Measurements from ENCODE around the gene RGL1. TPM values are rescaled to one million over a fixed set of nuclear protein-coding genes. Genes with fewer than 3 reads are reported as not detected.
"Not testable (repeated sequence)": the region's sequence is repeated elsewhere in the genome, so short reads cannot be mapped to it uniquely, and the experiment has no call there.

RGL1 gene
- 10 to 100 TPM; 47.4 to 59.6 (median 52.7) TPM for polyA plus RNA-seq (ENCODE audit: insufficient read length in 4 of 4)

DNA sequence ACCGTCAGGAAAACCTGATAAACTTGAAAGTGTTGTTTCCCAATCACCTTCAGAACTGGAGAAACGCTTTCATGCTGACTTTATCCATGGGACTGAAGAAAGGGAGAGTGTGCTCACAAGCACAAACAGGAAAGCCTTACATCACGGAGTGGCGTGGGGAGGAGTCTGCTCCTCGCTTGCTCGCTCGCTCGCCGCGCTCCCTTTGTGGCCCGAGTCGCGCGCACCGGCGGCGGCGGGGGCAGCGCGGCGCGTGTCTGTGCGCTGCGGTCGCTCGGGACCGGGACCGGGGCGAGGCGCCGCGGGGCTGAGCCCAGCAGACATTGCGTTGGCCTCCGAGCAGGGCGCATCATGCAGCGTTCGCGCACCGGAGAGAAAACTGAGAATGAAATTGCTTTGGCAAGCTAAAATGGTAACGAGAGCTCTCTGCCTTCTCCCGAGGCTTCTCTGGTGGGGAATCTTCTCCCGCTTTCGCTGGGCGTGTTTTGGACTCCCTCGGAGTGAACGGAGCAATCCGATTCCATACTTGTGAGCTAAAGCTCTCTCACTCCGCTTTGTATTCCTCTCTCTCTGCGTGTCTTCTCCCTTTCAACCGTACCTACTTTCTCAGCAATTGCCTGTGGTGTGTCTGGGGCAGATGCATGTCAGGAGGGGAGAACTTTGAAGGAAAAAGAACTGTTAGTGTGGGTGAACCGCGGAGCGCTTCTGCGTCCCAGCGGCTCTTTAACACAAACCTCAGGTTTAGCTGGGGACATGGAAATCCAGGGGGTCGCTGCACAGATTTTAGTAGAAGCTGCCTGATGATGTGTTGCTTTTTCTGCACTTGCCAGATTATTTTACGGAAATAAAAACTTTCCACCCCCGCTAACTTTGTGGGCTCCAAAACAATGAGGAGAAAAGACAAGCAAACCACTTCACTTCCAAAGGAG lies at the start of gene RGL1:
TSS of gene RGL1 (plus strand) at position 205 of the 926 bp plus-strand sequence. CDS start at position 383, 178 bp downstream.
- DNase-seq (ENCODE audit: low read depth in 4 of 4, low spot score in 3 of 4), result peak; percentile 68 to 80 (median 74)

DNA sequence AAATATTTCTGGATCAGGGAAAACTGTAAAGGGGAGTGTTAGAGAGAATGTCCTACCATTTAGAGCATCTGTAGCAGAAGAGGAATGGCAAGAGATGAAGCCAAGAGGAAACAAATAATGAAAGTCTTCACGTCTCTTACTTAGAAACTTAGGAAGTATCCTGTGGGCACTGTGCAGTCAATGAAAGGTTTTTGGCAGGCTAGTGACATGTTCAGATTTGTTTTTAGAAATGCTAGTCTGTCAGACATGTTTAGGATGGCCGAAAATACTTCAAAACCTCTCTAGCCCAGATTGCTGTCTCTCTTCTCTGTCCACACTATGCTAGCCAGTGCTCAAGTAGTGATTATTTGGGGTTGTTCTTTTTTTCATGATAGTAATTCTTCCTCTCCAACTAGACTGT lies 48.6 kb upstream of the RGL1 start:
- no peak for DNase-seq (ENCODE audit: low read depth in 4 of 4, low spot score in 3 of 4)

DNA sequence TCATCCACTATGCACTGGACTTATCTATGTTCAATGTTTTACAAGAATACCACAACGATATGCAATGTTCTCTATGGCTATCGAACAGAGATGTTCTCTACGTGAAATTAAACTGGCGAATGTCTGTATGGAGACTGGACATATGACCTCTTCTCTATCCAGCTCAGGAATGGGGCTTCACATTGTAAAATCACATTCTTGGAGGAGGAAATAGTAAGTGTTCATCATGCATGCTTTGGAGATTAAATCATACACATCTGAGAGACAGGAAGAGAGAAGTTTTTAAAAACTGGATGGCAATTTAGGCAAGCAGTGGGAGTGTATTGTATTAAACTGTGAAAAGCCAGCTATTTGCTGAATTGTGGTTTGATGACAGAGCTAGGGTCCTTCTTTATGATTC lies 47.9 kb upstream of the RGL1 start:
- no peak for DNase-seq (ENCODE audit: low read depth in 4 of 4, low spot score in 3 of 4)

DNA sequence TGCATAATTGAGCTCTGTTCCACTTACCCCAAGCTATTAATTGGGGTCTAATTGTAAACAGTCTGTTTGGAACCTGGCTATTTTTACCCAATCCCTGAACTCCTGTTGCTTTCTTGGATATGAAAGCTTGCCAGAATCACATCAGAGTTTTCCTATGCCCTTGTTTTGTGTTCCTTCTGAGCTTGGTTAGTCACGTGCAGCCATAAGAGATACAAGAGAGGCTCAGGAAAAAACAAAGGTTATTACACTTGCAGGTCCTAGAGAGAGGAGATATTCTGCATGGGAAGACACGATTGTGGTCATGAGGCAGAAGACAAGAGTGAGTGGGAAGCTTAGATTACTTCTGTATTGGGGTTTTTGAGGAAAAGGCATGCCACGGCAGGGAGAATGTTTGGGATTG lies 46.0 kb upstream of the RGL1 start:
- no peak for DNase-seq (ENCODE audit: low read depth in 4 of 4, low spot score in 3 of 4)

DNA sequence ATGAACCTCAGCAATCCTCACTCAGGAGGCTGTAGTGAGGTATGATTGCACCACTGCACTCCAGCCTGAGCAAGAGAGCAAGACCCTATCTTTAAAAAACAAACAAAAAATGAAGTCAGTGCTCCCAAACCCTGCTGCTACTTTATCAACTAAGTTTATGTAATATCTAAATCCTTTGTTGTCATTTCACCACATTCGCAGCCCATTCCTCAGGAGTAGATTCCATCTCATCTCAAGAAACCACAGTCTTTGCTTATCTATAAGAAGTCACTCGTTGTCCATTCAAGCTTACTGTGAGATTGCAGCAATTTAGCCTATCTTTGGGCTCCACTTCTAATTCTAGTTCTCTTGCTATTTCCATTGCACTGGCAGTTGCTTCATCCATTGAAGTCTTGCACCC lies 44.3 kb upstream of the RGL1 start:
- no peak for DNase-seq (ENCODE audit: low read depth in 4 of 4, low spot score in 3 of 4)

DNA sequence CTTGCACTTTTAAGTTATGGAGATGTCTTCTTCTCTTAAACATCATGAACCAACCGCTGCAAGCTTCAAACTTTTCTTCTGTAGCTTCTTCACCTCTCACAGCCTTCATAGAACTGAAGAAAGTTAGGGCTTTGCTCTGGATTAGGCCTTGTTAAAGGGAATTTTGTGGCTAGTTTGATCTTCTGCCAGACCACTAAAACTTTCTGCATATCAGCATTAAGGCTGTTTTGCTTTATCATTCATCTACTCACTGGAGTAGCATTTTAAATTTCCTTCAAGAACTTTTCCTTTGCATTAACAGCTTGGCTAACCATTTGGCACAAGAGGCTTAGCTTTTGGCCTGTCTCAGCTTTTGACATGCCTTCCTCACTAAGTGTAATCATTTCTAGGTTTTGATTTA lies 43.0 kb upstream of the RGL1 start:
- DNase-seq (ENCODE audit: low read depth in 4 of 4, low spot score in 3 of 4), result no peak

DNA sequence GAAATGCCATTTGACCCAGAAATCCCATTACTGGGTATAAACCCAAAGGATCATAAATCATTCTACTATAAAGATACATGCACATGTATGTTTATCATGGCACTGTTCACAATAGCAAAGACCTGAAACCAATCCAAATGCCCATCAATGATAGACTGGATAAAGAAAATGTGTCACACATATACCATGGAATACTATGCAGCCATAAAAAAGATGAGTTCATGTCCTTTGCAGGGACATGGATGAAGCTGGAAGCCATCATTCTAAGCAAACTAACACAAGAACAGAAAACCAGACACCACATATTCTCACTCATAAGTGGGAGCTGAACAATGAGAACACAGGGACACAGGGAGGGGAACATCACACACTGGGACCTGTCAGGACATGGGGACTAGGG lies 42.1 kb upstream of the RGL1 start:
- not testable (repeated sequence) for DNase-seq (ENCODE audit: low read depth in 4 of 4, low spot score in 3 of 4)

DNA sequence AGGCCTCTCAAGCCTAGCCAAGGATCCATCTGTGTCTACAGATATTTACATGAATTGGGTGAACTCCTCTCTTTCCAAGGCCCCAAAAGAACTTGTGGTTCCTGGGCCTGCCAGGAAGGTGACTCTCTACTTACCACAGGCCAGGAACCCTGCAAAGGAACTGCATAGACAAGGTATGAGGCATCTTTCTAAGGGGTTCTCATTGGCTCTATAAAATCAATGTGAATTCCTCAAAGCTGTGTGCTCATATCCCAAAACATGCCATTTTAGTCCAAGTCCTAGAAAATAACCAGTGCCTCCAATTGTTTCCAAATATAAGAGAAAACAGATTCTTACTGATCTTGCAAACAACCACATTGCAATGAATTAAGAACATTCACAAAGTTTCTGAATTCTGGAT lies 39.9 kb upstream of the RGL1 start:
- DNase-seq (ENCODE audit: low read depth in 4 of 4, low spot score in 3 of 4), result no peak

DNA sequence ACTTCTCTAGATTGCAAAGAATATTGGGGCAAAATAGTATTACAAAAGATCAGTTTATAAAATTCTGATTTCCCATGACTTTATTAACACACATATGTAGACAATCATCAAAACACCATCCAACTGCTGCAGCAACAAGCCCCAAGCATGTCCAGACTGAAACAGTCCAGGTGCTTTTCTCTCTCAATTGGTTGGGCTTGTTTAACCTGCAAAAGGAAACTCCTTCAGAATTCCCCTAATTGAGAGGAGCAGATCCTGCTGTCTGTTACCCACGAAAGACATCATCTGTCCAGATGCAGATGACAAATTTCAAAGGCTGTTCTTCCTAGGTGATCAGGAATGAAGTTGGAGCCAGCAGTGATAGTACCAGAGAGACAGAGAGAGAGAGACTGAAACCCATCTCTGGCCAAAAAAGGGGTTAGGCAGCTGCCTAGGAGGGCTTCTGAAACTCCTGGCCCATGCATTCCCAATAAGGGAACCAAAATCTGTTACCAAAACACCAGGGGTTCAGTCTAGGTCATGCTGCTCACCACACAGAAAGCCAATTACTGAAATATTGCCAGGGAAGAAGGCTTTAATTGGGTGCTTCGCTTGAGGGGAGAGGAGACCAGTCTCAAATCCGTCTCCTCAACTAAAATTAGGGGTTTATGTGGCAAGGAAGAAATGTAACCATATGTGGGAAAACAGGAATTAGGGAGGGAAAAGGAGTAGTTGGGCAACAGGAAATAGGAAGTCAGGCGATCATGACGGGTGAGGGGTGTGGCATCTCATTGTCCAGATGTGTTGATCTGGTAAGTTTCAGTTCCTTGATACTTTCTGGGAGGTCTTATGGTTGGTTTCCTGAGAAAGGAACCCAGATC lies 34.7 kb upstream of the RGL1 start:
- DNase-seq (ENCODE audit: low read depth in 4 of 4, low spot score in 3 of 4), result no peak

DNA sequence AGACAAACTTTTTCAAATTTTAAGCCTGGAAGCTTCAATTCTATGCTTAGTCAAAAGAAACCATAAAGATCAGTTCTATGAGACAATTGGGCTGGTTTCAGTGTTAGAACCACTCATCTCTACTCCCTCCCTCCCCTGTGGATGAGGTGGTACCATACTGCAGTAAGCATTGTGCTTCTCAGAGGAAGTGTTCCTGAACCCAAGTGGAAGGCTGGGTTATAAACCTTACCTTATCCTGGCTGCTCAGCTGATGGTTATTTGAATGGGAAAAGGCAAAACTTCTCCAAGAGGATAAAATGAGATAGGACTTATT lies 34.1 kb upstream of the RGL1 start:
- DNase-seq (ENCODE audit: low read depth in 4 of 4, low spot score in 3 of 4), result no peak

DNA sequence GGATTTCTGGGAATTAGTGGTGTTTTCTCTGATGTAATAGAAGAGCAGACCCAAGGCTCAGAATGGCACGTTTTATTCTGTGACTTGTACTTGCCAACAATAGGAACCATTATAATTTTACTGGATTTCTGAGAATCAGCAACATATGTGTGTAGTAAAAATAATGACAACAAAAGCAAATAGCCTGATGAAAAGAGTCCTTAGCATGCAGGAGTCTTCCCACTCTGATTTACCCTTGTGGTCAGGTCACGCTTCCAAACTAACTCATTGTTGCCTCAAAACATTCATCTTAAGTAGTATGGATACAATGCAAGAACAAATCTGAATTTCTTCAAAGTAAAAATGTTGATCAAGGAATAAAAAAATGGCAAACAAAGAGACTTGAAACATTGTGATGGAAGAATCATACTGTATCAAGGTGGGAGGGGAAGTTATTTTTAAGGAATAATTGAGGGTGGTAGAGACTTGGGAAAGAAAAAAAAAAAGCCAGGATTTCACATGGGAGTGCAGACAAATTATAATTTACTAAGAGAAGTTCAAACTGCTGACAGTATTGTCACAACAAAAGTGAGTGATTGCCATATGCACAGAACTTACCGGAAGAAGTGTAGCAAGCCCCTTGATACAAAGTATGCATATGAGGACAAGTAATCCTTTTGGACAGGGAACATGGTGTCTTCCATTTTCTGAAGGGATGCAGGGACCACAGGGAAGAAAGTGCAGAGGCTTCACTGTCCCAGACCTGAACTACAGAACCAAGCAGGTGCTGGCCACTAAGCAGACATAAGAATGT lies 31.2 kb upstream of the RGL1 start:
- no peak for DNase-seq (ENCODE audit: low read depth in 4 of 4, low spot score in 3 of 4)

DNA sequence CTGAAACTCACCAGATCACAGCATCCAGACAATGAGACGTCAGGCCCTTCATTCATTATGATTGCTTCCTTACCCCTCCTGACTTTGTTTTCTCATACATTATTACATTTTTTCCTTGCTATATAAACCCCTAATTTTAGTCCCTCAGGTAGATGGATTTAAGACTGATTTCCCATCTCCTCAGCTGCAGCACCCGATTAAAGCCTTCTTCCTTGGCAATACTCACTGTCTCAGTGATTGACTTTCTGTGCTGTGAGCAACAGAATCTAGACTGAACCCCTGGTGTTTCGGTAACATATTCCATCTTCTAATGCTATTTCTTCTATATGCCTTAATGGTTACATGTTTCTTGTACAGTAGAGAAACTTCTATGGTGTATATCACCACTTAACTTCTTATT lies 30.0 kb upstream of the RGL1 start:
- no peak for DNase-seq (ENCODE audit: low read depth in 4 of 4, low spot score in 3 of 4)

DNA sequence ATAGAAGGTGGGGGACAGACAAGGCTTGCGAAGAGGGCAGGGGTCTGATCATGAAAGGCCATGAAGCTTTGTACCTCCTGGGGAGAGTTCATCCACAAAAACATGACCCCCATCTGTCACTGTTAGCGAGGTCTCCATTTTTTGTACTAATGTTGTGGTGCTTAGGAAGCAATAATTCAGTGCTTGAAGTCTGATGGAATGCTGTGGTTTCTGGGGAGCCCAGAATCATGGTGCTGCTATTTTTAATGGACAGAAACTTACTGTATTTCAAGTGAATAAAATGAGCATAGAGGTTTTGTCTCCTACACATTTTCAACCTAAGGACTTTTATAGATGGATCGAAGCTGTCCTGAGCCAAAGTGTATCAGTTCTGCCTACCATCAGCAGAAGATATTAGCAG lies 28.2 kb upstream of the RGL1 start:
- DNase-seq (ENCODE audit: low read depth in 4 of 4, low spot score in 3 of 4), result peak in 2 of 4 donors; percentile 8 to 24

DNA sequence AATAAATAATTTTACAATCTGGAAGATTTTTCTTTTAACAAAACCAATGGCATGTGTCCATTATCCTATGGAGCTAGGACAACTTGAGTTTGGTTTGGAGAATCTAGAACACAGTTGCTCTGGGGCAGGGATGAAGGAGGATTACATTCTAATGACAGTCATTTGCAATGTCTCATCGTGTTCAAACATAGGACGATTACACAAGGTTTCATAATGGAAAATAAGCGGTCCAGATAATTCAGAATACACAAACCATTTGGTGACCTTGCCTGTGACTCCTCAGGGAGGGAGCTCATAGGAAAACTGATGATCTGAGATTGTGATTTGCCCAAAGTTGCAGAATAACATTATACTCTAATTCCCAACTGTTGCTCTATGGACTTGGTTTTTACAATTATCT lies 27.6 kb upstream of the RGL1 start:
- no peak for DNase-seq (ENCODE audit: low read depth in 4 of 4, low spot score in 3 of 4)

DNA sequence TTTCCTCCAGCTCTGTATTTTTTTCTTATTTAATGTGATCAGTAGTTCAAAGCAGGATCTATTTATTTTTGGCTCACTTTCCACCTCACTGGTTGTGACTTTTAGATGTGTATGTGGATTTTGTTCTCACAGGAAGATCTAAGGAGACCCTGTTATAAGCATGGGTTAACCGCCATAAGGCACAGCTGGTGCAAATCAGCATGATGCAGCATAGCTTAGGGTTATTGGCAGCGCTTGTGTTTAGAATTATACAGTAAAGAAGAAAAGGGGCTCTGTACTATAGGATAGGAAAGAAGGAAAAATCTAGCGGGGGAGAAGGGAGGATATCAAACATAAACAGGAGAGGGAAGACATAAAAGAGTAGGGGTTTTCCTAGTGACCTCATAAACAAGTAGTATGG lies 26.9 kb upstream of the RGL1 start:
- peak in 3 of 4 donors; percentile 18 to 43 (median 31) for DNase-seq (ENCODE audit: low read depth in 4 of 4, low spot score in 3 of 4)

DNA sequence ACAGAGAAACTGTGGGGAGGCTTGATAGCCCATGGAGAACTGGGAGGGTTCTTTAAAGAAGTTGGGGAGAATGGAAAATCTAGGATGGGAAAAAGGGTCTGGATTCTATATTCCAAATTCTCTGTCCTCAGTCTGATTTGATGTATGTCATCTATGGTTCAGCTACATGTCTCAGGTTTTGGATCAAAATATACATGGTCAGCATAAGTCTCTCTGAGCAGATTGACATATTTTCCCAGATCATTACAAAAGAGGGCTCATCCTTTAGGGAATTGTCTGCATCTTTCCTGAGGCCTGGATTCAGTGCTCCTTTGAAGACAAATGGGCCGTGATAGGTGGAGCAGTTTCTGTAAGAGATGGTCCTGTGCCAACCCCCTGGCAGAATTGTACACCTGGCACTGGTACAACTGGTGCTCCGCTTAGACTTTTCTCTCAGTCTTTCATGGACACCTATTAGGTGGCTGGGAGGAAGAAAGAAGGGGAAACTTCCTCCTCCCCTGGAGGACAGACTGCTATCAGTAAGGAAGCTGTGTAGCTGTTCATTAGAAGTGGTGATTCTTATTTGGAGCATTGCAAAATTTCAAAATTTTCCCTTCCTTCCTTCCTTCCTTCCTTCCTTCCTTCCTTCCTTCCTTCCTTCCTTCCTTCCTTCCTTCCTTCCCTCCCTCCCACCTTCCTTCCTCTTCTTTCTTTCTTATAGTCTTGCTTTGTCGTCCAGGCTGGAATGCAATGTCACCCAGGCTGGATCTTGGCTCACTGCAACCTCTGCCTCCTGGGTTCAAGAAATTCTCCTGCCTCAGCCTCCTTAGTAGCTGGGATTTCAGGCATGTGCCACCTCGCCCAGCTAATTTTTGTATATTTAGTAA lies 26.1 kb upstream of the RGL1 start:
- no peak for DNase-seq (ENCODE audit: low read depth in 4 of 4, low spot score in 3 of 4)

DNA sequence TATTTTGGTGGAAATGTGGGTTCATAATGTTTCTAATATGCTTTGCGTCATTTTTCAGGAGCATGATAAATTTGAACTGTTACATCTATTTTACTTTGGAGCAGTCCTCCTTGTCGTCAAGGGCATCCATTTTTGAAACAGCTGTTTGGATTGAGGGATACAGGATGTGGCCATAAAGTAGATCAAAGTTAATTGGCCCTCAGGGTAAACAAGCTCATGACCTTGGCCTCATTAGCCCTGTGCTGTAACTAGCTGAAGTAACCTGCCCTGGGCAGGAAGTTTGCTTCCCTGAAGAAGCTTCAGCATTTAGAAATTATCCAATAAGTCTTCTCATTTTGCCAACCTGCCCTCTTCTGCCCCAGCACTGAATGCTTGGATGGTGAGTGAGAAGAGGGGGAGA lies 24.8 kb upstream of the RGL1 start:
- no peak for DNase-seq (ENCODE audit: low read depth in 4 of 4, low spot score in 3 of 4)

DNA sequence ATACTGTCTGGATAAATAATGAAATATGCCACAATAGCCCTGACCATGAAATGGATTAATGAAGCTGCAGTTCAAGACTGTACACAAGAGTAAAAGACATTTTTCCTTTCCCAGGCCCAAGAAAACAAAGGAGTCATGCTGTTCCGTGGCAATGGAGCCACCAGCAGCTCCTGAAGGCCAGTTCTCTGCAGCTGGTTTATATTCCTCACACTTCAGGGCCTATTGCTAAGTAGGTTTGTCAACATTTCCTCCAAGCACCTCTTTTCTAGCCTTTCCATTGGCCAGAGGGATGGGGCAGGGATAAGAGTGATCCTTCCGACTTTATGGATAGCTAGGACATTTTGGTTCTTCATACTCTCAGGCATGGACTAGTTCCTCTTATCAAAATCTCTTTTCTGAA lies 24.2 kb upstream of the RGL1 start:
- DNase-seq (ENCODE audit: low read depth in 4 of 4, low spot score in 3 of 4), result no peak

DNA sequence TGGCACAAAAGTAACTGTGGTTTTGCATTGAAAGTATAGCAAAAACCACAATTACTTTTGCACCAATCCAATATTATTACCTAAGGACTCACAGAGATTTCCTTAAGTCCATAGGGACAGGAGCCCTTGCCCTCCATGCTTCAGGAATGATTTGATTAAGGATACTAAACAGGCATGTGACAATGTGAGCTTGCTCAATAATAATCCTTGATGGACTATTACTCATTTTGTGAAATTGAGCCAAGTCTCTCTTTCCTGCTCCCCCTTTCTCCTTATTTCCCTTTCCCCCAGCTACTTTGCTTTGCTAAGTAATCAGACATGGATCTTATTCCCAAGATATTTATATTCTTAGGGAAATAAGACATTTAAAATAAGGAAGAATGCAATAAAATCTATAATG lies 21.6 kb upstream of the RGL1 start:
- no peak for DNase-seq (ENCODE audit: low read depth in 4 of 4, low spot score in 3 of 4)

Measured in right renal pelvis (tissue), 4 donors.